DMS 273 treated with DMSO at 0.1 percent for 48 hours (cell line): ENCODE results near the gene UBL4A.

Source experiments
- DNase-seq: peaks from one replicate; lab custom pipeline; 2025; lab: John Stamatoyannopoulos, UW

Gene UBL4A

GRCh38 chrX:154481911-154482601 is 4.4 kb downstream of the UBL4A start:
- no peak for DNase-seq

GRCh38 chrX:154481195-154481594 is 5.2 kb downstream of the UBL4A start:
- DNase-seq: no peak

GRCh38 chrX:154478728-154479622 is 7.4 kb downstream of the UBL4A start, which contains the start of gene LAGE3:
TSS of gene LAGE3 (minus strand) at chrX:154479281. CDS start at chrX:154478915, 366 bp downstream.
- DNase-seq: peak; percentile 31

GRCh38 chrX:154477891-154478477 is 8.4 kb downstream of the UBL4A start:
- DNase-seq: no peak

GRCh38 chrX:154476821-154477220 is 9.6 kb downstream of the UBL4A start:
- DNase-seq: no peak

GRCh38 chrX:154473683-154474082 is 12.7 kb downstream of the UBL4A start:
- no peak for DNase-seq

GRCh38 chrX:154472685-154473632 is 13.5 kb downstream of the UBL4A start:
- DNase-seq: no peak

- DNase-seq: no peak
Observed at GRCh38 chrX:154471839-154472684, 14.4 kb downstream of the UBL4A start.

- no peak for DNase-seq
Observed at GRCh38 chrX:154470914-154471568, 15.4 kb downstream of the UBL4A start.

- DNase-seq: no peak
Observed at GRCh38 chrX:154470434-154470833, 16.0 kb downstream of the UBL4A start.

GRCh38 chrX:154469880-154470279 is 16.5 kb downstream of the UBL4A start:
- no peak for DNase-seq

GRCh38 chrX:154469114-154469513 is 17.3 kb downstream of the UBL4A start:
- no peak for DNase-seq

GRCh38 chrX:154468217-154468616 is 18.2 kb downstream of the UBL4A start:
- no peak for DNase-seq

GRCh38 chrX:154467556-154467955 is 18.9 kb downstream of the UBL4A start:
- no peak for DNase-seq

GRCh38 chrX:154466907-154467306 is 19.5 kb downstream of the UBL4A start:
- no peak for DNase-seq

- no peak for DNase-seq
Observed at GRCh38 chrX:154466036-154466435, 20.4 kb downstream of the UBL4A start.

- DNase-seq: no peak
Observed at GRCh38 chrX:154465601-154466000, 20.8 kb downstream of the UBL4A start.

GRCh38 chrX:154464806-154465365 is 21.5 kb downstream of the UBL4A start:
- DNase-seq: no peak

- no peak for DNase-seq
Observed at GRCh38 chrX:154463611-154464220, 22.7 kb downstream of the UBL4A start.
